ENCODE results near the gene ARHGAP26. TPM values are rescaled to one million over a fixed set of nuclear protein-coding genes. Genes with fewer than 3 reads are reported as not detected.

ARHGAP26 gene
- total and polyA plus RNA-seq, 2 of the 4 experiments (the other 2 are of a cell fraction) = 0.54 to 0.56 TPM

DNA sequence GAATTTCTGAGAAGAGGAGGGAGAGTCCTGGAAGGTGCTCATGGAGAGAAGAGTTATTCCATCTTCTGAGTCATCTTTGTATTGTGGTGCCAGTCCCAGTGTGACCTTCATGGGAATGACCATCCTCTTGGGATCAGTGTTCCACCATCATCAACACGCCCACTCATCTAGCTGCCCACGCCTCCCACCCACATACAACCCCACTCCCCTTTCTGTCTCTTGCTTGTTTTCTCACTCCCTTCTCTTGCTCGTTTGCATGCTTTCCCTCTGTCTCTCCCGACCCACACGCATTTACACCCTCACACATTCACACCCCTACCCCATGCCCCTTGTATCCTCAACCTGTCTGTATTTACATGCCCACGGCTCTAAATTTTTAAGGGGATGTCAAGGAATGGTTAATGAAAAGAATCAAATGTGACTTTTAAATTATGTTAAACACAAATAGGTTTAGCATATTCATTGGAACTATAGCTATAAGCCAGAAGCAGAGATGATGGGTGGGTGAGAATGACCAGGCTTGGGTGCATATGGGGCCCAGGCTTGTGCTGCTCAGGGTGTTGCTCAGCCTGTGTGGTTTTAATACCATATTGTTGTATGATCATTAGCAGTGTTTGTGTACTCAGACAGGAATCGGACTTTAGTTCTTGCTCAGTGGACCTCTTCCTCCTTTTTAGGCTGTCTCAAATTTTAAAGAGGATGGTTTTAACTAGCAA lies 160.4 kb downstream of the ARHGAP26 start:
- Histone ChIP-seq H2AFZ (replicated peaks; ENCODE audit: low read length, poor library complexity) (no peak overlapping the region), H3K9ac (ENCODE audit: low read depth, low read length) (no peak overlapping the region), H2BK5ac (ENCODE audit: low read depth, low read length, poor library complexity, severe bottlenecking) (no peak overlapping the region), H4K20me1 (ENCODE audit: insufficient read depth, low read length) (no peaks in the 10 kb centered on the region), H4K91ac (ENCODE audit: insufficient read depth, low read depth, low read length) (no peak overlapping the region), H3K18ac (ENCODE audit: low read depth, low read length) (no peak overlapping the region), H4K5ac (ENCODE audit: low read depth, low read length) (no peak overlapping the region), H3K4me1 (ENCODE audit: control insufficient read depth, insufficient read depth, low read length) (peaks cover 3% of the 10 kb centered on the region), H3K79me1 (ENCODE audit: low read depth in 1 of 2, low read length in 2 of 2) (no peaks in the 10 kb centered on the region), H3K36me3 (ENCODE audit: control insufficient read depth, insufficient read depth, low read length) (no peaks in the 10 kb centered on the region), H2BK15ac (ENCODE audit: low read depth, low read length) (no peak overlapping the region), H3K9me3 (ENCODE audit: control insufficient read depth, insufficient read depth, low read length) (no peaks in the 10 kb centered on the region), H3K23ac (ENCODE audit: low read depth, low read length) (no peak overlapping the region), H3K14ac (replicated peaks; ENCODE audit: low read depth, low read length) (no peak overlapping the region), H3K27ac (ENCODE audit: insufficient read depth, low read length) (no peak overlapping the region), H2AK5ac (ENCODE audit: low read depth, low read length) (no peak overlapping the region), H3K4me2 (ENCODE audit: low read depth, low read length) (no peak overlapping the region), H3K4ac (ENCODE audit: low read depth, low read length) (no peak overlapping the region), H2BK20ac (ENCODE audit: low read depth, low read length) (no peak overlapping the region), H3K4me3 (ENCODE audit: insufficient read depth, low read depth, low read length) (no peak overlapping the region), H3K9me1 (ENCODE audit: insufficient read depth, low read length) (no peaks in the 10 kb centered on the region), H3K27me3 (ENCODE audit: control insufficient read depth, insufficient read depth, low read length) (no peaks in the 10 kb centered on the region), H4K8ac (ENCODE audit: low read depth in 2 of 2, low read length in 2 of 2) (no peak overlapping the region), H2BK120ac (ENCODE audit: low read depth, low read length) (no peak overlapping the region), H3K56ac (ENCODE audit: extremely low read depth, insufficient read depth, low read length) (no peak overlapping the region), H2AK9ac (replicated peaks; ENCODE audit: low read depth, low read length, poor library complexity) (no peak overlapping the region)
- no TSS peak for BruUV-seq (replicated peaks)
- DNase-seq (no peak), ATAC-seq (ENCODE audit: low read depth) (no peak)
- WGBS, 2 experiments (ENCODE audit: extremely low coverage in 2 of 2, insufficient read length in 1 of 2) = 100% methylated on average over 2 of the region's 7 CpGs; no CpG with 5 or more reads in 1 of the 2 experiments
- ChIA-PET POLR2A (ENCODE audit: unreplicated experiment) (no interaction called here), CTCF (interaction anchor here (0.6 kb wide), 1 partner anchor 61 kb away, joined by 5 read pairs; no protein-coding TSS in a partner anchor)
- dilution Hi-C loops (cut with HindIII; ENCODE audit: low sequenced_read_pairs, unreplicated experiment) = no loop called here
- TF ChIP-seq, protein P1, sequence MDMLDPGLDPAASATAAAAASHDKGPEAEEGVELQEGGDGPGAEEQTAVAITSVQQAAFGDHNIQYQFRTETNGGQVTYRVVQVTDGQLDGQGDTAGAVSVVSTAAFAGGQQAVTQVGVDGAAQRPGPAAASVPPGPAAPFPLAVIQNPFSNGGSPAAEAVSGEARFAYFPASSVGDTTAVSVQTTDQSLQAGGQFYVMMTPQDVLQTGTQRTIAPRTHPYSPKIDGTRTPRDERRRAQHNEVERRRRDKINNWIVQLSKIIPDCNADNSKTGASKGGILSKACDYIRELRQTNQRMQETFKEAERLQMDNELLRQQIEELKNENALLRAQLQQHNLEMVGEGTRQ (IDR thresholded peaks at IDR 0.05; ENCODE audit: low read depth, low read length) = no peak
- TF ChIP-seq MXI1 (IDR thresholded peaks at IDR 0.05; ENCODE audit: borderline replicate concordance, low read depth, low read length) (no peak), NFE2L2 (IDR thresholded peaks at IDR 0.05; ENCODE audit: low read depth, low read length) (no peak), POLR2A (IDR thresholded peaks at IDR 0.05; ENCODE audit: low read depth, low read length) (no peak)
- TF ChIP-seq, protein P2, sequence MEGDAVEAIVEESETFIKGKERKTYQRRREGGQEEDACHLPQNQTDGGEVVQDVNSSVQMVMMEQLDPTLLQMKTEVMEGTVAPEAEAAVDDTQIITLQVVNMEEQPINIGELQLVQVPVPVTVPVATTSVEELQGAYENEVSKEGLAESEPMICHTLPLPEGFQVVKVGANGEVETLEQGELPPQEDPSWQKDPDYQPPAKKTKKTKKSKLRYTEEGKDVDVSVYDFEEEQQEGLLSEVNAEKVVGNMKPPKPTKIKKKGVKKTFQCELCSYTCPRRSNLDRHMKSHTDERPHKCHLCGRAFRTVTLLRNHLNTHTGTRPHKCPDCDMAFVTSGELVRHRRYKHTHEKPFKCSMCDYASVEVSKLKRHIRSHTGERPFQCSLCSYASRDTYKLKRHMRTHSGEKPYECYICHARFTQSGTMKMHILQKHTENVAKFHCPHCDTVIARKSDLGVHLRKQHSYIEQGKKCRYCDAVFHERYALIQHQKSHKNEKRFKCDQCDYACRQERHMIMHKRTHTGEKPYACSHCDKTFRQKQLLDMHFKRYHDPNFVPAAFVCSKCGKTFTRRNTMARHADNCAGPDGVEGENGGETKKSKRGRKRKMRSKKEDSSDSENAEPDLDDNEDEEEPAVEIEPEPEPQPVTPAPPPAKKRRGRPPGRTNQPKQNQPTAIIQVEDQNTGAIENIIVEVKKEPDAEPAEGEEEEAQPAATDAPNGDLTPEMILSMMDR (conservative IDR thresholded peaks at IDR 0.05; ENCODE audit: low read depth, low read length) = no peak
- in situ Hi-C loops (cut with MboI; ENCODE audit: low sequenced_read_pairs) = no loop called here
- intact Hi-C loops (cut with micrococcal nuclease) = no loop called here
